ENCODE results near the gene TMEM131. TPM values are rescaled to one million over a fixed set of nuclear protein-coding genes. Genes with fewer than 3 reads are reported as not detected.

TMEM131 gene
- total and polyA plus RNA-seq, 10 of the 15 experiments (the other 5 are each of a cell fraction or from before 2014, with no cell fraction given) = 6.0 to 48.2 (median 23.2) TPM

- Histone ChIP-seq H3K4me2 (ENCODE audit: control insufficient read depth, insufficient read depth) (no peak overlapping the region), H3K4me1 (ENCODE audit: control insufficient read depth, insufficient read depth, low read length) (peaks cover 8% of the 10 kb centered on the region), H3K79me2 (ENCODE audit: control insufficient read depth, insufficient read depth, low read length) (no peaks in the 10 kb centered on the region), H3K36me3 (ENCODE audit: control insufficient read depth in 2 of 2, insufficient read depth in 2 of 2, low read length in 1 of 2) (no peaks in the 10 kb centered on the region), H3K9ac (ENCODE audit: control insufficient read depth, insufficient read depth, low read length) (no peak overlapping the region), H3K4me3 (no peak overlapping the region), H3K27me3 (replicated peaks in 1 of 2; ENCODE audit: control insufficient read depth in 2 of 2, insufficient read depth in 2 of 2, low read length in 1 of 2) (no peaks in the 10 kb centered on the region), H2AFZ (ENCODE audit: control insufficient read depth, low read depth, low read length) (no peak overlapping the region), H3K9me3 (replicated peaks; ENCODE audit: control insufficient read depth, insufficient read depth, low read length) (no peaks in the 10 kb centered on the region), H4K20me1 (ENCODE audit: control insufficient read depth, insufficient read depth) (no peaks in the 10 kb centered on the region), H3K27ac (ENCODE audit: control insufficient read depth, insufficient read depth) (no peak overlapping the region)
- TF ChIP-seq SPI1 (IDR thresholded peaks at IDR 0.05; ENCODE audit: borderline replicate concordance, insufficient read depth, low read depth, low read length) (no peak), ZNF592 (IDR thresholded peaks at IDR 0.05) (no peak), GATAD2B (conservative IDR thresholded peaks at IDR 0.05; ENCODE audit: low read depth) (no peak), TBL1XR1 (IDR thresholded peaks at IDR 0.05; ENCODE audit: low read depth, low read length) (no peak), IKZF2 (IDR thresholded peaks at IDR 0.05) (no peak), HDAC2 (IDR thresholded peaks at IDR 0.05) (no peak), DPF2 (IDR thresholded peaks at IDR 0.05) (no peak), JUNB (IDR thresholded peaks at IDR 0.05) (no peak)
- in situ Hi-C loops (cut with MboI) = no loop called here
- DNase-seq (ENCODE audit: low read depth, low spot score) (no peak), ATAC-seq (no peak), FAIRE-seq (no peak)
- ChIA-PET RAD21 (ENCODE audit: unreplicated experiment) (interaction anchor here (0.8 to 2.7 kb wide), 6 partner anchors 11 to 643 kb away, joined by 3 to 22 read pairs (median 4); no protein-coding TSS in a partner anchor), SMC1A (ENCODE audit: uncharacterized antibody, unreplicated experiment) (interaction anchor here (0.9 to 2.8 kb wide), 11 partner anchors 10 to 643 kb away, joined by 3 to 17 read pairs (median 5); no protein-coding TSS in a partner anchor), POLR2A (no interaction called here), CTCF (interaction anchor here (0.6 to 4.7 kb wide), 28 partner anchors 11 to 671 kb away, joined by 3 to 39 read pairs (median 4); no protein-coding TSS in a partner anchor)
- no TSS peak for BruUV-seq (replicated peaks)
- intact Hi-C loops (cut with micrococcal nuclease; ENCODE audit: unreplicated experiment) = loop anchor here (2.0 kb wide), 1 partner anchor 528 kb away; no protein-coding TSS in a partner anchor
- 80% methylated on average over 17 of the region's 20 CpGs for WGBS (ENCODE audit: insufficient coverage, insufficient replicate concordance, low lambda C conversion rate, missing lambda C conversion rate)
Observed at GRCh38 chr2:97741251-97741650, 254.5 kb downstream of the TMEM131 start.

Measured in GM12878 (cell line).